GM23338 (cell line): ENCODE results near the gene PTPRS. TPM values are rescaled to one million over a fixed set of nuclear protein-coding genes. Genes with fewer than 3 reads are reported as not detected.

Experiments used
- ATAC-seq: fragments of 200-7000 bp; cut with Tn5 transposase; 3 replicates; pipeline ENCODE4 v1.9.1; 2020
- DNase-seq: peaks from one replicate; pipeline ENCODE4 v3.0.0-alpha.2; 2015; ENCODE audit warnings: low spot score
- H2AFZ ChIP-seq: fragments of 200-600 bp; sonication (generic); 2 replicates; pipeline ENCODE4 v1.8.0; 2016; ENCODE audit warnings: antibody characterized with exemption, mild to moderate bottlenecking, moderate library complexity
- H3F3A ChIP-seq: fragments of 200-600 bp; sonication (generic); replicated peaks from 2 replicates; pipeline ENCODE4 v1.8.0; 2017; ENCODE audit warnings: antibody characterized with exemption, mixed run types, low read depth
- H3K27ac ChIP-seq: fragments of 200-600 bp; sonication (generic); 2 replicates; pipeline ENCODE4 v1.6.1; 2016; ENCODE audit warnings: low read depth
- H3K27me3 ChIP-seq: fragments of 200-600 bp; sonication (generic); 2 replicates; pipeline ENCODE4 v1.8.0; 2016; ENCODE audit warnings: mild to moderate bottlenecking, mixed run types, moderate library complexity; ENCODE audit not compliant: insufficient read depth
- H3K36me3 ChIP-seq: fragments of 200-600 bp; sonication (generic); 2 replicates; pipeline ENCODE4 v1.8.0; 2016; ENCODE audit warnings: mild to moderate bottlenecking; ENCODE audit not compliant: insufficient read depth
- H3K4me1 ChIP-seq: fragments of 200-600 bp; sonication (generic); 2 replicates; pipeline ENCODE4 v1.8.0; 2016; ENCODE audit warnings: mild to moderate bottlenecking, moderate library complexity; ENCODE audit not compliant: insufficient read depth
- H3K4me2 ChIP-seq: fragments of 200-600 bp; sonication (generic); 2 replicates; pipeline ENCODE4 v1.7.1; 2017; ENCODE audit warnings: mixed run types
- H3K4me3 ChIP-seq: fragments of 200-600 bp; sonication (generic); 2 replicates; pipeline ENCODE4 v1.6.1; 2016; ENCODE audit warnings: mixed run types
- H3K79me2 ChIP-seq: fragments of 200-600 bp; sonication (generic); replicated peaks from 2 replicates; pipeline ENCODE4 v1.8.0; 2017; ENCODE audit warnings: mild to moderate bottlenecking; ENCODE audit not compliant: insufficient read depth
- H3K9me2 ChIP-seq: fragments of 200-600 bp; sonication (generic); 2 replicates; pipeline ENCODE4 v1.8.0; 2017; ENCODE audit not compliant: insufficient read depth
- H4K20me1 ChIP-seq: fragments of 200-600 bp; sonication (generic); replicated peaks from 2 replicates; pipeline ENCODE4 v1.8.0; 2017; ENCODE audit warnings: mild to moderate bottlenecking; ENCODE audit not compliant: insufficient read depth
- H3K27ac Mint-ChIP-seq: 2 replicates; pipeline ENCODE4 v1.8.0; 2020; ENCODE audit warnings: inconsistent platforms, mild to moderate bottlenecking, moderate library complexity, mixed read lengths
- H3K27me3 Mint-ChIP-seq: 3 replicates; pipeline ENCODE4 v1.8.0; 2022; ENCODE audit warnings: low read depth, mild to moderate bottlenecking, moderate library complexity, mixed read lengths, inconsistent platforms; ENCODE audit not compliant: insufficient read depth, poor library complexity
- H3K36me3 Mint-ChIP-seq: 3 replicates; pipeline ENCODE4 v1.8.0; 2021; ENCODE audit warnings: low read depth, mild to moderate bottlenecking, inconsistent platforms, moderate library complexity, mixed read lengths
- H3K4me1 Mint-ChIP-seq: 3 replicates; pipeline ENCODE4 v1.8.0; 2020; ENCODE audit warnings: mild to moderate bottlenecking, inconsistent platforms, mixed read lengths
- H3K4me3 Mint-ChIP-seq: 3 replicates; pipeline ENCODE4 v1.8.0; 2021; ENCODE audit warnings: moderate library complexity, mild to moderate bottlenecking, inconsistent platforms, mixed read lengths
- H3K9me3 Mint-ChIP-seq: 3 replicates; pipeline ENCODE4 v1.8.0; 2020; ENCODE audit warnings: moderate library complexity, mild to moderate bottlenecking, inconsistent platforms, mixed read lengths
- CREB1 ChIP-seq: fragments of 250-450 bp; sonication (Bioruptor Pico); IDR thresholded peaks from 2 replicates; pipeline ENCODE4 v1.5.0; 2020; ENCODE audit warnings: low read depth, mild to moderate bottlenecking, moderate library complexity
- JUNB ChIP-seq: IDR thresholded peaks from one replicate; pipeline ENCODE4 v1.6.1; 2016; ENCODE audit warnings: antibody characterized with exemption; ENCODE audit not compliant: unreplicated experiment
- POLR2AphosphoS5 ChIP-seq: IDR thresholded peaks from 2 replicates; pipeline ENCODE4 v1.6.1; 2016; ENCODE audit warnings: antibody characterized with exemption, low read depth
- ZNF114 ChIP-seq: fragments of 250-450 bp; sonication (Bioruptor Pico); IDR thresholded peaks from 2 replicates; pipeline ENCODE4 v1.5.0; 2020; ENCODE audit warnings: mild to moderate bottlenecking, moderate library complexity
- ZNF331 ChIP-seq: fragments of 250-450 bp; sonication (Bioruptor Pico); IDR thresholded peaks from 2 replicates; pipeline ENCODE4 v1.5.0; 2020; ENCODE audit warnings: low read depth, mild to moderate bottlenecking, moderate library complexity
- polyA plus RNA-seq: library from polyadenylated mRNA; unstranded; fragments of >200 nt; fragmentation: Nextera tagmentation; extraction: Ambion mirVana; gene quantifications from 2 replicates; pipeline ENCODE4 v1.2.1, GENCODE V29; 2016
- total RNA-seq: library from RNA; depleted of rRNA; stranded (reverse); fragments of >200 nt; shearing (Covaris generic); gene quantifications from 2 replicates; pipeline ENCODE4 v1.2.3, GENCODE V29; 2014
- TF ChIP-seq, protein P1 (sequence below): IDR thresholded peaks from 2 replicates; pipeline ENCODE4 v1.6.1; 2016; ENCODE audit warnings: antibody characterized with exemption
- TF ChIP-seq, protein P2 (sequence below), 2 experiments: fragments of 200-600 bp in 1 of 2; sonication (generic) in 1 of 2; conservative IDR thresholded peaks; 2 replicates each; pipeline versions ENCODE4 v1.5.1 to v1.6.1; 2016 to 2017; ENCODE audit warnings: antibody characterized with exemption in 2 of 2, low read depth in 2 of 2, mild to moderate bottlenecking in 2 of 2, moderate library complexity in 1 of 2
- TF ChIP-seq, protein P3 (sequence below): fragments of 250-450 bp; sonication (Bioruptor Pico); IDR thresholded peaks from 2 replicates; pipeline ENCODE4 v1.5.0; 2020; ENCODE audit warnings: mild to moderate bottlenecking, moderate library complexity

The PTPRS gene
- total and polyA plus RNA-seq, 2 experiments from 2014 or later: 20.7 to 290 TPM

DNA sequence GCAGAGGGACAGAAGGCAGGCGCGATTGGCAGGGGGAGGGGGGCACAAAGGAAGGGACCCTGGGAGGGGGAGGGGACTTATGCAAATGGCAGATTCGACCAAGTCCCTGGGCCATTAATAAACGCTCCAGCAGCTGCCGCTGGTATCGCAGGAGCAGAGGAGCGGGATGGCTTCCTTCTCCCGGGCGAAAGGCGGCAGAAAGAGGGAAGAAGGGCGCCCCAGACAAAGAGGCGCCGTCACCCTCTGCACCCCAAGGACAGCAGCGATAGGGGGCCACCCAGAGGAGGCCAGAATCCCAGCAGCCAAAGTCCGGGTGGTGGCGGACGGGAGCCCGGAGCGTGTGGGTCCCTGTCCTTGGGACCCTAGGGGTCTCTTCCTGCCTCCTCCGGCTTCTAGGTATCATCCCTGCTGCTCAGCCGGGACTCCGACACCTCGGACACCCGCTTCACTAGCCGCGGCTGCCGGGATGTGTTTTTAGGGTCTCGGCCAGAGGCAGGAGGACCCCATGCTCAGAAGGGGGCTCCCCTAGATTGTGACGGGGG lies 1.9 kb downstream of the PTPRS start:
- Histone ChIP-seq H3F3A (0 out of 2 replicates have a peak, but pooled peaks cover 6% of the 10 kb centered on the region), H3K4me1 (peaks cover 33% of the 10 kb centered on the region), H3K27me3 (peaks cover 21% of the 10 kb centered on the region), H3K9me2 (no peaks in the 10 kb centered on the region), H2AFZ (no peak overlapping the region), H3K27ac (peak overlapping the region; percentile 63; the same call in 1 of the 2 replicates), H4K20me1 (peaks cover 42% of the 10 kb centered on the region), H3K79me2 (peaks cover 56% of the 10 kb centered on the region), H3K4me2 (peak overlapping the region; percentile 99), H3K4me3 (peak overlapping the region; percentile 88), H3K36me3 (no peaks in the 10 kb centered on the region)
- Mint-ChIP-seq H3K27me3 (peaks cover 41% of the 10 kb centered on the region), H3K27ac (peak overlapping the region; percentile 90; the same call in 1 of the 2 replicates), H3K9me3 (peaks cover 10% of the 10 kb centered on the region), H3K4me3 (peak overlapping the region; percentile 92), H3K4me1 (peaks cover 36% of the 10 kb centered on the region), H3K36me3 (peaks cover 5% of the 10 kb centered on the region)
- DNase-seq: peak; percentile 85
- ATAC-seq: peak; percentile 27
- TF ChIP-seq, protein P1, sequence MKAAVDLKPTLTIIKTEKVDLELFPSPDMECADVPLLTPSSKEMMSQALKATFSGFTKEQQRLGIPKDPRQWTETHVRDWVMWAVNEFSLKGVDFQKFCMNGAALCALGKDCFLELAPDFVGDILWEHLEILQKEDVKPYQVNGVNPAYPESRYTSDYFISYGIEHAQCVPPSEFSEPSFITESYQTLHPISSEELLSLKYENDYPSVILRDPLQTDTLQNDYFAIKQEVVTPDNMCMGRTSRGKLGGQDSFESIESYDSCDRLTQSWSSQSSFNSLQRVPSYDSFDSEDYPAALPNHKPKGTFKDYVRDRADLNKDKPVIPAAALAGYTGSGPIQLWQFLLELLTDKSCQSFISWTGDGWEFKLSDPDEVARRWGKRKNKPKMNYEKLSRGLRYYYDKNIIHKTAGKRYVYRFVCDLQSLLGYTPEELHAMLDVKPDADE: no peak
- TF ChIP-seq, protein P2, sequence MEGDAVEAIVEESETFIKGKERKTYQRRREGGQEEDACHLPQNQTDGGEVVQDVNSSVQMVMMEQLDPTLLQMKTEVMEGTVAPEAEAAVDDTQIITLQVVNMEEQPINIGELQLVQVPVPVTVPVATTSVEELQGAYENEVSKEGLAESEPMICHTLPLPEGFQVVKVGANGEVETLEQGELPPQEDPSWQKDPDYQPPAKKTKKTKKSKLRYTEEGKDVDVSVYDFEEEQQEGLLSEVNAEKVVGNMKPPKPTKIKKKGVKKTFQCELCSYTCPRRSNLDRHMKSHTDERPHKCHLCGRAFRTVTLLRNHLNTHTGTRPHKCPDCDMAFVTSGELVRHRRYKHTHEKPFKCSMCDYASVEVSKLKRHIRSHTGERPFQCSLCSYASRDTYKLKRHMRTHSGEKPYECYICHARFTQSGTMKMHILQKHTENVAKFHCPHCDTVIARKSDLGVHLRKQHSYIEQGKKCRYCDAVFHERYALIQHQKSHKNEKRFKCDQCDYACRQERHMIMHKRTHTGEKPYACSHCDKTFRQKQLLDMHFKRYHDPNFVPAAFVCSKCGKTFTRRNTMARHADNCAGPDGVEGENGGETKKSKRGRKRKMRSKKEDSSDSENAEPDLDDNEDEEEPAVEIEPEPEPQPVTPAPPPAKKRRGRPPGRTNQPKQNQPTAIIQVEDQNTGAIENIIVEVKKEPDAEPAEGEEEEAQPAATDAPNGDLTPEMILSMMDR (conservative IDR thresholded peaks at IDR 0.05; ENCODE audit: low read depth in 2 of 2): 0 out of 4 replicates have a peak, but pooled peaks of 1 of the 2 experiments have one; percentile 14
- TF ChIP-seq JUNB: no peak
- TF ChIP-seq, protein P3, sequence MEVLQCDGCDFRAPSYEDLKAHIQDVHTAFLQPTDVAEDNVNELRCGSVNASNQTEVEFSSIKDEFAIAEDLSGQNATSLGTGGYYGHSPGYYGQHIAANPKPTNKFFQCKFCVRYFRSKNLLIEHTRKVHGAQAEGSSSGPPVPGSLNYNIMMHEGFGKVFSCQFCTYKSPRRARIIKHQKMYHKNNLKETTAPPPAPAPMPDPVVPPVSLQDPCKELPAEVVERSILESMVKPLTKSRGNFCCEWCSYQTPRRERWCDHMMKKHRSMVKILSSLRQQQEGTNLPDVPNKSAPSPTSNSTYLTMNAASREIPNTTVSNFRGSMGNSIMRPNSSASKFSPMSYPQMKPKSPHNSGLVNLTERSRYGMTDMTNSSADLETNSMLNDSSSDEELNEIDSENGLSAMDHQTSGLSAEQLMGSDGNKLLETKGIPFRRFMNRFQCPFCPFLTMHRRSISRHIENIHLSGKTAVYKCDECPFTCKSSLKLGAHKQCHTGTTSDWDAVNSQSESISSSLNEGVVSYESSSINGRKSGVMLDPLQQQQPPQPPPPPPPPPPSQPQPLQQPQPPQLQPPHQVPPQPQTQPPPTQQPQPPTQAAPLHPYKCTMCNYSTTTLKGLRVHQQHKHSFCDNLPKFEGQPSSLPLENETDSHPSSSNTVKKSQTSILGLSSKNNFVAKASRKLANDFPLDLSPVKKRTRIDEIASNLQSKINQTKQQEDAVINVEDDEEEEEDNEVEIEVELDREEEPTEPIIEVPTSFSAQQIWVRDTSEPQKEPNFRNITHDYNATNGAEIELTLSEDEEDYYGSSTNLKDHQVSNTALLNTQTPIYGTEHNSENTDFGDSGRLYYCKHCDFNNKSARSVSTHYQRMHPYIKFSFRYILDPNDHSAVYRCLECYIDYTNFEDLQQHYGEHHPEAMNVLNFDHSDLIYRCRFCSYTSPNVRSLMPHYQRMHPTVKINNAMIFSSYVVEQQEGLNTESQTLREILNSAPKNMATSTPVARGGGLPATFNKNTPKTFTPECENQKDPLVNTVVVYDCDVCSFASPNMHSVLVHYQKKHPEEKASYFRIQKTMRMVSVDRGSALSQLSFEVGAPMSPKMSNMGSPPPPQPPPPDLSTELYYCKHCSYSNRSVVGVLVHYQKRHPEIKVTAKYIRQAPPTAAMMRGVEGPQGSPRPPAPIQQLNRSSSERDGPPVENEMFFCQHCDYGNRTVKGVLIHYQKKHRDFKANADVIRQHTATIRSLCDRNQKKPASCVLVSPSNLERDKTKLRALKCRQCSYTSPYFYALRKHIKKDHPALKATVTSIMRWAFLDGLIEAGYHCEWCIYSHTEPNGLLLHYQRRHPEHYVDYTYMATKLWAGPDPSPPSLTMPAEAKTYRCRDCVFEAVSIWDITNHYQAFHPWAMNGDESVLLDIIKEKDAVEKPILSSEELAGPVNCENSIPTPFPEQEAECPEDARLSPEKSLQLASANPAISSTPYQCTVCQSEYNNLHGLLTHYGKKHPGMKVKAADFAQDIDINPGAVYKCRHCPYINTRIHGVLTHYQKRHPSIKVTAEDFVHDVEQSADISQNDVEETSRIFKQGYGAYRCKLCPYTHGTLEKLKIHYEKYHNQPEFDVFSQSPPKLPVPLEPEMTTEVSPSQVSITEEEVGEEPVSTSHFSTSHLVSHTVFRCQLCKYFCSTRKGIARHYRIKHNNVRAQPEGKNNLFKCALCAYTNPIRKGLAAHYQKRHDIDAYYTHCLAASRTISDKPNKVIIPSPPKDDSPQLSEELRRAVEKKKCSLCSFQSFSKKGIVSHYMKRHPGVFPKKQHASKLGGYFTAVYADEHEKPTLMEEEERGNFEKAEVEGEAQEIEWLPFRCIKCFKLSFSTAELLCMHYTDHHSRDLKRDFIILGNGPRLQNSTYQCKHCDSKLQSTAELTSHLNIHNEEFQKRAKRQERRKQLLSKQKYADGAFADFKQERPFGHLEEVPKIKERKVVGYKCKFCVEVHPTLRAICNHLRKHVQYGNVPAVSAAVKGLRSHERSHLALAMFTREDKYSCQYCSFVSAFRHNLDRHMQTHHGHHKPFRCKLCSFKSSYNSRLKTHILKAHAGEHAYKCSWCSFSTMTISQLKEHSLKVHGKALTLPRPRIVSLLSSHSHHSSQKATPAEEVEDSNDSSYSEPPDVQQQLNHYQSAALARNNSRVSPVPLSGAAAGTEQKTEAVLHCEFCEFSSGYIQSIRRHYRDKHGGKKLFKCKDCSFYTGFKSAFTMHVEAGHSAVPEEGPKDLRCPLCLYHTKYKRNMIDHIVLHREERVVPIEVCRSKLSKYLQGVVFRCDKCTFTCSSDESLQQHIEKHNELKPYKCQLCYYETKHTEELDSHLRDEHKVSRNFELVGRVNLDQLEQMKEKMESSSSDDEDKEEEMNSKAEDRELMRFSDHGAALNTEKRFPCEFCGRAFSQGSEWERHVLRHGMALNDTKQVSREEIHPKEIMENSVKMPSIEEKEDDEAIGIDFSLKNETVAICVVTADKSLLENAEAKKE (CRISPR knock-in tag): no peak
- TF ChIP-seq CREB1 (CRISPR knock-in tag): no peak
- no peak for TF ChIP-seq ZNF331 (CRISPR knock-in tag)
- 0 out of 2 replicates have a peak, but pooled peaks have one; percentile 39 for TF ChIP-seq POLR2AphosphoS5
- no peak for TF ChIP-seq ZNF114 (CRISPR knock-in tag)
